HG02970 (cell line): Measurements from ENCODE around the gene EPB41L2.

ENCODE experiments used
- ATAC-seq: cut with Tn5 transposase; IDR thresholded peaks from one replicate; pipeline ENCODE4 v1.9.1; 2021; ENCODE audit warnings: mild to moderate bottlenecking, moderate library complexity, moderate number of reproducible peaks; ENCODE audit not compliant: unreplicated experiment, low FRiP score

EPB41L2 gene

GRCh38 chr6:130888246-130888645, 174.8 kb downstream of the EPB41L2 start:
- ATAC-seq: no peak

GRCh38 chr6:130886966-130887365, 176.1 kb downstream of the EPB41L2 start:
- ATAC-seq: no peak

- ATAC-seq: no peak
Observed at GRCh38 chr6:130885392-130886192, 177.5 kb downstream of the EPB41L2 start.

GRCh38 chr6:130882370-130882769, 180.7 kb downstream of the EPB41L2 start:
- no peak for ATAC-seq

GRCh38 chr6:130879826-130880225, 183.2 kb downstream of the EPB41L2 start:
- no peak for ATAC-seq

GRCh38 chr6:130873746-130874145, 189.3 kb downstream of the EPB41L2 start:
- no peak for ATAC-seq

GRCh38 chr6:130872250-130873095, 190.6 kb downstream of the EPB41L2 start:
- ATAC-seq: no peak

GRCh38 chr6:130870179-130870880, 192.7 kb downstream of the EPB41L2 start:
- no peak for ATAC-seq

GRCh38 chr6:130869681-130870080, 193.4 kb downstream of the EPB41L2 start:
- ATAC-seq: no peak

GRCh38 chr6:130865793-130866192, 197.3 kb downstream of the EPB41L2 start:
- no peak for ATAC-seq

GRCh38 chr6:130864344-130864743, 198.7 kb downstream of the EPB41L2 start:
- ATAC-seq: no peak

- ATAC-seq: no peak
Observed at GRCh38 chr6:130863415-130864230, 199.4 kb downstream of the EPB41L2 start.

- ATAC-seq: no peak
Observed at GRCh38 chr6:130862370-130862769, 200.7 kb downstream of the EPB41L2 start.

GRCh38 chr6:130859161-130859867, 203.7 kb downstream of the EPB41L2 start:
- ATAC-seq: no peak

GRCh38 chr6:130858498-130859160, 204.4 kb downstream of the EPB41L2 start:
- no peak for ATAC-seq

- no peak for ATAC-seq
Observed at GRCh38 chr6:130858054-130858453, 205.0 kb downstream of the EPB41L2 start.

GRCh38 chr6:130853555-130854183, 209.4 kb downstream of the EPB41L2 start:
- ATAC-seq: no peak

GRCh38 chr6:130852844-130853554, 210.0 kb downstream of the EPB41L2 start:
- no peak for ATAC-seq
